NCI-H1092 treated with DMSO at 0.1 percent for 48 hours (cell line): Measurements from ENCODE around the gene AKNA.

Experiments used
- DNase-seq: peaks from one replicate; lab custom pipeline; 2025; lab: John Stamatoyannopoulos, UW

Gene AKNA

GRCh38 chr9:114284316-114285060 is 103.3 kb downstream of the AKNA start:
- no peak for DNase-seq
